Nephron progenitor cell (in vitro differentiated cells): ENCODE results near the gene CACNA2D3.

Experiments used
- DNase-seq: peaks from one replicate; pipeline ENCODE4 v3.0.0; 2021
- H3K27ac Mint-ChIP-seq: 2 replicates; pipeline ENCODE4 v1.8.0; 2021; ENCODE audit warnings: mild to moderate bottlenecking, moderate library complexity, mixed read lengths
- H3K27me3 Mint-ChIP-seq: 2 replicates; pipeline ENCODE4 v1.8.0; 2021; ENCODE audit warnings: mild to moderate bottlenecking, low read depth, mixed read lengths; ENCODE audit not compliant: poor library complexity
- H3K36me3 Mint-ChIP-seq: 2 replicates; pipeline ENCODE4 v1.8.0; 2021; ENCODE audit warnings: low read depth, mixed read lengths
- H3K4me1 Mint-ChIP-seq: 2 replicates; pipeline ENCODE4 v1.8.0; 2021; ENCODE audit warnings: mixed read lengths
- H3K4me3 Mint-ChIP-seq: 2 replicates; pipeline ENCODE4 v1.8.0; 2021; ENCODE audit warnings: mild to moderate bottlenecking, moderate library complexity, mixed read lengths
- H3K9me3 Mint-ChIP-seq: 2 replicates; pipeline ENCODE4 v1.8.0; 2021; ENCODE audit warnings: mild to moderate bottlenecking, moderate library complexity, mixed read lengths
- TF ChIP-seq, protein P1 (sequence below): fragments of 200-600 bp; sonication (generic); IDR thresholded peaks from 2 replicates; pipeline ENCODE4 v1.5.0; 2021; ENCODE audit warnings: antibody characterized with exemption

The CACNA2D3 gene

DNA sequence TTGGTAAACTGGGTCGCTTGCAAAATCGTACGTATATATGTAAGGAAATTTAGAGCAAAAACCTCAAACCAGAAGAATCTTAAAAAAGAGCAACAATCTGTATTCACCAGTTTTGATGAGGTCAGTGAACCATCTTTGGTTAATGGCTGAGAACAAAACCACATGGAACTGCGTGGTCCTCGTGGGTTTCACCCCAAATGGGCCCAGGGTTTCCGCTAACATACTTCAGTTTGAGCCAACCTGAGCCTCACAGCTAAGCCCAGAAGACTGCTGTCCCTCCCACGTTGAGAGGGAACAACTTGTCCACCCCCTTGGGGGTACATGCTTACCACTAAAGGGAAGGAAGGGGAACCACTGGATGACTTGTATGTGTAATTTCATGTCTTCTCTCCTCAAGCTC, 204.6 kb downstream of the CACNA2D3 start:
- Mint-ChIP-seq H3K4me1 (peaks cover 36% of the 10 kb centered on the region), H3K4me3 (no peak overlapping the region), H3K27ac (no peak overlapping the region), H3K36me3 (no peaks in the 10 kb centered on the region), H3K27me3 (peaks cover 13% of the 10 kb centered on the region), H3K9me3 (no peaks in the 10 kb centered on the region)
- DNase-seq = no peak
- TF ChIP-seq, protein P1, sequence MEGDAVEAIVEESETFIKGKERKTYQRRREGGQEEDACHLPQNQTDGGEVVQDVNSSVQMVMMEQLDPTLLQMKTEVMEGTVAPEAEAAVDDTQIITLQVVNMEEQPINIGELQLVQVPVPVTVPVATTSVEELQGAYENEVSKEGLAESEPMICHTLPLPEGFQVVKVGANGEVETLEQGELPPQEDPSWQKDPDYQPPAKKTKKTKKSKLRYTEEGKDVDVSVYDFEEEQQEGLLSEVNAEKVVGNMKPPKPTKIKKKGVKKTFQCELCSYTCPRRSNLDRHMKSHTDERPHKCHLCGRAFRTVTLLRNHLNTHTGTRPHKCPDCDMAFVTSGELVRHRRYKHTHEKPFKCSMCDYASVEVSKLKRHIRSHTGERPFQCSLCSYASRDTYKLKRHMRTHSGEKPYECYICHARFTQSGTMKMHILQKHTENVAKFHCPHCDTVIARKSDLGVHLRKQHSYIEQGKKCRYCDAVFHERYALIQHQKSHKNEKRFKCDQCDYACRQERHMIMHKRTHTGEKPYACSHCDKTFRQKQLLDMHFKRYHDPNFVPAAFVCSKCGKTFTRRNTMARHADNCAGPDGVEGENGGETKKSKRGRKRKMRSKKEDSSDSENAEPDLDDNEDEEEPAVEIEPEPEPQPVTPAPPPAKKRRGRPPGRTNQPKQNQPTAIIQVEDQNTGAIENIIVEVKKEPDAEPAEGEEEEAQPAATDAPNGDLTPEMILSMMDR = no peak

DNA sequence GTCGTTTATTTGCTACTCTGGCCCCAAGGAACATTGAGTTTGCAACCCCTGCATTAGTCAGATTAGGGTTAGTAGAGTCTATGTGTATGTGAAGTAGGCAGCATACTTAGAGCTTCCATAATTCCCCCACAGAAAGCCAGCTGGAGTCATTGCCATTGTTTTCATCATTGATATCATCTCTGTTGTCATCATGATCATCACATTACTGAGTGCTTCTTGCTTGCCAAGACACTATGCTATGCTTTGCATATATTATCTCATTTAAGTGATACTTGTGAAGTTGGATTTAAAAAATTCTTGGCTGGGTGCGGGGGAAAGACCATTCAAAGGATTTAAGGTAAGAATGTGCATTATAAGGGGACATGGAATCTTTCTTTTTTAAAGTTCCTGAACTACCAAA, 209.0 kb downstream of the CACNA2D3 start:
- peaks cover 13% of the 10 kb centered on the region for H3K27me3 Mint-ChIP-seq
- H3K4me3 Mint-ChIP-seq = no peak overlapping the region
- H3K36me3 Mint-ChIP-seq = no peaks in the 10 kb centered on the region
- no peak overlapping the region for H3K27ac Mint-ChIP-seq
- H3K4me1 Mint-ChIP-seq = peaks cover 37% of the 10 kb centered on the region
- no peak for DNase-seq
- TF ChIP-seq, protein P1 = no peak
- H3K9me3 Mint-ChIP-seq = no peaks in the 10 kb centered on the region

DNA sequence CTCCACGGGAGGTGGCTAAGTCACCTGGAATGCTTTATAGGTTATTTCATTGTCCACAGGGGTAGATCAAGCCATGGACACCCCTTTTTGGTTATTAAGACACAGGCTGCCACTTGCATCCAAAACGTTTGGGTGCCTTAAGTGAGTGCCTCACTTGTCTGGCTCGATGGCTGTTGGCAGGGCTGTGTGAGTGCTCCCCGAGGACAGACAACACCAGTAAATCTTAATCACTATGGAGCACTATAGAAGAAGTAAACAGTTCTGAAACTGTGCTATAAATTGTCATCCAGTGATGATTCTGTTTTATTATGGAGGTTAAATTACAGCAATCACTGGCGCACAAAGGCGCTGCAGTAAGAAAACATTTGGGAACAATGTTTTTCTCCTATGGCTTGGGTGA, 215.5 kb downstream of the CACNA2D3 start:
- Mint-ChIP-seq H3K36me3 (no peaks in the 10 kb centered on the region), H3K27ac (peak overlapping the region; percentile 89), H3K27me3 (no peaks in the 10 kb centered on the region), H3K4me1 (peaks cover 78% of the 10 kb centered on the region), H3K9me3 (no peaks in the 10 kb centered on the region), H3K4me3 (no peak overlapping the region)
- TF ChIP-seq, protein P1 = no peak
- DNase-seq = no peak

DNA sequence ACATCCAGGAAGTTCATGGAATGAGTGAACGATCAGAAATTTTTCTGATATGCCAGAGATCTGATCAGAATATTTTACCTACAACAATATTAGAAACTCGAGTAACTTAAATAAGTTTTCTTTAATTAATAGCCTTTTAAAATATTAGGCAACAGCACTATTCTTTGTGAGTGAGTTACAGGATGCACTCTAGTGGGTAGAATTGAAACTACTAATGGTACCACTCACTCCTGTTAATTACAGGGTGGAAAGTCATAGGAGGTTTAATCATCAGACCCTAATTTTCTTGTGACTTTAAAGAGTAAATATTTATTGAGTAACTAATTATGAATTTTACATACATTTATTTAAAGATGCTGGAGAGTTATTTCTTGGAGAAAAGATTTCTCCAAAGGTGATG, 217.3 kb downstream of the CACNA2D3 start:
- TF ChIP-seq, protein P1 = no peak
- Mint-ChIP-seq H3K9me3 (no peaks in the 10 kb centered on the region), H3K27me3 (no peaks in the 10 kb centered on the region), H3K4me3 (no peak overlapping the region), H3K27ac (no peak overlapping the region), H3K4me1 (peaks cover 77% of the 10 kb centered on the region), H3K36me3 (no peaks in the 10 kb centered on the region)
- DNase-seq = no peak

DNA sequence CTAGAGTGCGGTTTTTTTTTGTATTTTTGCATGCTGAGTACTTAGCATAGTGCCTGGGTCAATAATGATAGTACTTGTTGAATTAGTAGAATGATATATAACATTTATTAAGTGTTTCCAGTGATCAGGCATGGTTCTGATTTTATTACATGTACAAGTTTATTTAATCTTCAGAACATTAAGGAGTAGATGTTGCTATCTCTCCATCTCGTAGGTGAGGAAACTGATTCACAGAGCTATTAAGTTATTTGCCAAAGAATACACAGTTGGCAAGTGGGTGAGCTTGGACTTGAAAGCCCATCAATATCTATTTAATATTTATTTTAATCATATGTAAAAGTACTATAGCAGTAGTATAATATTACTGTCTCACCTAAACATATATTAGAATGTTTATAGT, 219.5 kb downstream of the CACNA2D3 start:
- peaks cover 79% of the 10 kb centered on the region for H3K4me1 Mint-ChIP-seq
- no peak for DNase-seq
- TF ChIP-seq, protein P1 = no peak
- no peak overlapping the region for H3K4me3 Mint-ChIP-seq
- H3K36me3 Mint-ChIP-seq = no peaks in the 10 kb centered on the region
- no peaks in the 10 kb centered on the region for H3K27me3 Mint-ChIP-seq
- no peak overlapping the region for H3K27ac Mint-ChIP-seq
- no peaks in the 10 kb centered on the region for H3K9me3 Mint-ChIP-seq

DNA sequence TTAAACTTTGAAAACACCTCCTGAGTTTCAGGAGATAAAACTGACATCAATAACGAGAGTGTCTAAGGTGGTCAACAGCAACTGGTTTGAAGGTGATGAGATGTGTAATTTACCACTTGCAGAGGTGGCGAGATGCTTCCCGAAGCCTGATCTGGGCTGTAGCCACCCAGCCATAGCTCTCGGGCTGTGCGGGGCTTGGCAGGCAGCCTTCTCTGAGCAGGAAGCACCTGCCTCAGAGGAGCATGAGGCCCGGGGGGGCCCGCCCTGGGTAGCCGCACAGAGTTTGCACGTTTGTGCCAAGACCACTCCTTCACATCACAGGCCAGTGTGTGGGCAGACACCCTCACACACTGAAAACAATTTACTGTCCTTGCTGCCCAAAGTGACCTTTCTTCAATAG, 220.3 kb downstream of the CACNA2D3 start:
- Mint-ChIP-seq H3K9me3 (no peaks in the 10 kb centered on the region), H3K27me3 (no peaks in the 10 kb centered on the region), H3K36me3 (no peaks in the 10 kb centered on the region), H3K4me1 (peaks cover 76% of the 10 kb centered on the region), H3K27ac (no peak overlapping the region), H3K4me3 (no peak overlapping the region)
- DNase-seq = peak; percentile 13
- TF ChIP-seq, protein P1 = no peak
